ENCODE results near the gene PRKACA.

The PRKACA gene

GRCh38 chr19:14116918-14117578, 514 bp downstream of the PRKACA start:
- TF ChIP-seq GATA1 (IDR thresholded peaks at IDR 0.05; ENCODE audit: low read depth, low read length) (no peak), POLR2A (IDR thresholded peaks at IDR 0.05; ENCODE audit: low read length) (no peak)
- no peak for DNase-seq

- no peak for TF ChIP-seq GATA1 (IDR thresholded peaks at IDR 0.05; ENCODE audit: low read depth, low read length)
- TF ChIP-seq POLR2A (IDR thresholded peaks at IDR 0.05; ENCODE audit: low read length): no peak
- DNase-seq: no peak
Observed at GRCh38 chr19:14116525-14116917, 1.0 kb downstream of the PRKACA start.

- TF ChIP-seq GATA1 (IDR thresholded peaks at IDR 0.05; ENCODE audit: low read depth, low read length) (no peak), POLR2A (IDR thresholded peaks at IDR 0.05; ENCODE audit: low read length) (no peak)
- DNase-seq: no peak
Observed at GRCh38 chr19:14115756-14116155, 1.8 kb downstream of the PRKACA start.

- TF ChIP-seq GATA1 (IDR thresholded peaks at IDR 0.05; ENCODE audit: low read depth, low read length): no peak
- TF ChIP-seq POLR2A (IDR thresholded peaks at IDR 0.05; ENCODE audit: low read length): no peak
- DNase-seq: peak; percentile 61 to 71
Observed at GRCh38 chr19:14114854-14115253, 2.7 kb downstream of the PRKACA start.

- TF ChIP-seq GATA1 (IDR thresholded peaks at IDR 0.05; ENCODE audit: low read depth, low read length) (no peak), POLR2A (IDR thresholded peaks at IDR 0.05; ENCODE audit: low read length) (no peak)
- no peak for DNase-seq
Observed at GRCh38 chr19:14114439-14114838, 3.1 kb downstream of the PRKACA start.

- DNase-seq: peak; percentile 77 to 80
- TF ChIP-seq GATA1 (IDR thresholded peaks at IDR 0.05; ENCODE audit: low read depth, low read length) (no peak), POLR2A (IDR thresholded peaks at IDR 0.05; ENCODE audit: low read length) (no peak)
Observed at GRCh38 chr19:14113762-14114414, 3.7 kb downstream of the PRKACA start.

- DNase-seq: no peak
Observed at GRCh38 chr19:14112809-14113385, 4.7 kb downstream of the PRKACA start.

GRCh38 chr19:14112051-14112808, 5.3 kb downstream of the PRKACA start:
- DNase-seq: no peak
- TF ChIP-seq POLR2A (IDR thresholded peaks at IDR 0.05; ENCODE audit: low read length) (no peak), GATA1 (IDR thresholded peaks at IDR 0.05; ENCODE audit: low read depth, low read length) (no peak)

More at GRCh38 chr19:14112809-14113385, 4.7 kb downstream of the PRKACA start:
- no peak for TF ChIP-seq GATA1 (IDR thresholded peaks at IDR 0.05; ENCODE audit: low read depth, low read length)
- TF ChIP-seq POLR2A (IDR thresholded peaks at IDR 0.05; ENCODE audit: low read length): no peak

- no peak for DNase-seq
- TF ChIP-seq POLR2A (IDR thresholded peaks at IDR 0.05; ENCODE audit: low read length): no peak
- TF ChIP-seq GATA1 (IDR thresholded peaks at IDR 0.05; ENCODE audit: low read depth, low read length): no peak
Observed at GRCh38 chr19:14111486-14111885, 6.1 kb downstream of the PRKACA start.

- DNase-seq: no peak
- TF ChIP-seq GATA1 (IDR thresholded peaks at IDR 0.05; ENCODE audit: low read depth, low read length) (no peak), POLR2A (IDR thresholded peaks at IDR 0.05; ENCODE audit: low read length) (no peak)
Observed at GRCh38 chr19:14110650-14111049, 6.9 kb downstream of the PRKACA start.

- DNase-seq: no peak
- TF ChIP-seq POLR2A (IDR thresholded peaks at IDR 0.05; ENCODE audit: low read length) (no peak), GATA1 (IDR thresholded peaks at IDR 0.05; ENCODE audit: low read depth, low read length) (no peak)
Observed at GRCh38 chr19:14107581-14108461, 9.7 kb downstream of the PRKACA start.

GRCh38 chr19:14106840-14107239, 10.7 kb downstream of the PRKACA start:
- no peak for TF ChIP-seq POLR2A (IDR thresholded peaks at IDR 0.05; ENCODE audit: low read length)
- no peak for TF ChIP-seq GATA1 (IDR thresholded peaks at IDR 0.05; ENCODE audit: low read depth, low read length)
- DNase-seq: no peak

- TF ChIP-seq GATA1 (IDR thresholded peaks at IDR 0.05; ENCODE audit: low read depth, low read length) (no peak), POLR2A (IDR thresholded peaks at IDR 0.05; ENCODE audit: low read length) (no peak)
- no peak for DNase-seq
Observed at GRCh38 chr19:14105680-14106079, 11.9 kb downstream of the PRKACA start.

Measured in erythroblast (primary cell).